Loucy (cell line): ENCODE data around the gene LINGO3.

Experiments
- CTCF ChIP-seq: fragments of 200-600 bp; sonication (generic); conservative IDR thresholded peaks from 2 replicates; pipeline ENCODE4 v1.5.1; 2014; ENCODE audit warnings: mild to moderate bottlenecking, antibody characterized with exemption, low read length
- EZH2phosphoT487 ChIP-seq: fragments of 200-600 bp; IDR thresholded peaks from 2 replicates; pipeline ENCODE4 v1.6.1; 2018; ENCODE audit warnings: antibody characterized with exemption, mild to moderate bottlenecking, moderate library complexity, borderline replicate concordance

- TF ChIP-seq CTCF (no peak), EZH2phosphoT487 (no peak)
Measured at GRCh38 chr19:2294687-2295335, 13.1 kb downstream of the LINGO3 start.
